GM18870 (cell line): ENCODE results near the gene CDK9.

Source experiments
- ATAC-seq: cut with Tn5 transposase; IDR thresholded peaks from one replicate; pipeline ENCODE4 v1.9.1; 2021; ENCODE audit warnings: moderate library complexity; ENCODE audit not compliant: unreplicated experiment

The CDK9 gene

DNA sequence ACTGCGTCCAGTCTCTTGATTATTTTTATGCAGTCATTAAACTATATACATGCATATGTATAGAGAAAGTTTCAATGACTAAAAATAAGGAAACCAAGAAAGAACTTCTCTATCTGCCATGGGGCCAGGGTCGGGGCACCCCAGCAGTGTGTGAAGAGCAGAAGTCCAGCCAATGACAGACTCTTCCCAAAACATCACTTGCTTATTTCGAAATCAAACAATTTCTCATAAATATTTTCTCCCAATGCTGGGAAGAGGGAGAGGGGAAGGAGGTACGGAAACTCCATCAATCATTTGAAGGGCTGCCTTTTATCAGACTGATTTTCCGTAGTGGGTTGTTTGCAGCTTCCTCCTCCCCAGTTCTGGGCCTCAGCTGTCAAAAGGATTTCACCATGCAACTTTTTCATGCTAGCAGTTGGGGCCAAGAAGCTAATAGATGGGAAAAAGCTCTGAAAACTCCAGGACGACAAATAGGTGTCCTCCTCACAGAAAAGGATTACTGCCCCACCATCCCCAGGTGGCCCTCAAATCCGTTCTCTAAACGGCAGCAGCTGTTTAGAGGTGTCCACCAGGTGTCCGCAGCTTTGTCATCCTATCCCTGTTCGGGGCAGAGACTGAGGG is 16.2 kb downstream of the CDK9 start:
- ATAC-seq, result no peak

DNA sequence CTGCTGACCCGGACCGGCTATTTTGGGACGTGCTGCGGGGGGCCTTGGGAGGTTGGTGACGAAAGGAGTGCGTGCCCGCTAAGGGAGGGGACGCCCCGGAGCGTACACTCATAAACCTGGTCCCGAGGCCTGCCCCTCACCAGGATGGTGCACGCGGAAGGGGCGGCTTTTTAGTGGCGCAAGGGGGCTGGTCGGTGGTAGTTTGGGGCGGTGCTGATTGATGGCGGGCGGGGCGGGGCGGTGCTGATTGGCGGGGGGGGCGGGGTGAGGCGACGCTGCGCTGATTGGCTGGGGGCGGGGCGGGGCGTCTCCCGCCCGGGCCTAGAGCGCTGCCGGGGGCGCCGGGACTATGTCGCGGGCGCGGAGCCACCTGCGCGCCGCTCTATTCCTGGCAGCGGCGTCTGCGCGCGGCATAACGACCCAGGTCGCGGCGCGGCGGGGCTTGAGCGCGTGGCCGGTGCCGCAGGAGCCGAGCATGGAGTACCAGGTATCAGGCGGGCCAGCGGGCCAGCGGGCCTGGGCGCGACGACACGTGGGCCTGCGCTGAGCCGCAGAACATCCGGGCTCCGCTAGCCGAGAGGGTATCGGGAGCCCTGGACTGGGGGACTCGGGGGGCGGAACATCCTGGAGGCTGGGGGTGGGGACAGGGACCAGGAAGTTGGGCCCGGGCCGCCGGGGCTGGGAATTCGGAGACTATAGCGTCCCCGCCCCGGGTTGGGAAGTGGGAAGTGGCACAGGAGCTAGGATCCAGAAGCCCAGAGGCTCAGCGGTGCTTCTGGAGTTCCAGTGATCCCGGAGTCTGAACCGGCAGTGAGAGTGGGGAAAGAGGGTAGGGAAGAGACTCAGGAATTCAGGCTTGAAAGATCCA is 17.0 kb downstream of the CDK9 start, which contains the start of gene FPGS:
FPGS (plus strand) TSS at position 307 of the 868 bp plus-strand sequence; CDS start at position 350, 43 bp downstream.
- peak; percentile 45 for ATAC-seq

DNA sequence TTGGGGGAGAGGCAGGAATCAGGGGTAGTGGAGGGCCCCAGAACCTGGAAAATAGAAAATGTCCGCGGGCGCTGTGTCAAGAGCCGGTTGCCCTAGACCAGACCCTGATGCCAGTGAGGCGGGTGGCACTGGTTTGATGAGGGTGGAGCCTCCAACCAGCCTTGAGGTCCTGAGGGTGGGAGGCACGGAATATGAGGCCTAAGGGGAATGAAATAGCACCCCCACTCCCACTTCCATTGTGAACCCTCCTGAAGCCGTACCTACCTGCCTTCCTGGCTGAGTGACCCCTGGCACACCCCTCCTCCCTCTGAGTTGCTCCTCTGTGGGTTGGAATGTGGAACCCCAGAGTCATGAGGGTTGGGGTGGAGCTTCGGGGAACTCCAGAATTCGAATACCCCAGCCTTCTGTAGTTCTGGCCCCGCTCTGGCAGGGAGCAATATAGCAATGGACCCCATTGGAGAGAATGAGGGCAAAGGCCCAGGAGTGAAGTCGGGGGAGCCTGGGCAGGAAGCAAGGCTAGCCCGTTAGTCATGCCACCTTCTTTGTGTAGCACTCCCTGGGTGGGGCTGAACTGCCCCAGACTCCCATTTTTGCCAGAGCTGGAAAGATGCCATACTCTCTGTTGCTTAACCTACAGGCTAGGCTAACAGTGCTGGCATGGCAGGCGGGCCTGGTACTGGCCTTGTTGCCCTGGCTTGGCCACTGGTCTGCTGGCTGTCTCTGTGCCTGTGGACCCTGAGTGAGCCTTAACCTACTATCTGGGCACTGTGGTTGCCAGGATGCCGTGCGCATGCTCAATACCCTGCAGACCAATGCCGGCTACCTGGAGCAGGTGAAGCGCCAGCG is 17.9 kb downstream of the CDK9 start:
- no peak for ATAC-seq

DNA sequence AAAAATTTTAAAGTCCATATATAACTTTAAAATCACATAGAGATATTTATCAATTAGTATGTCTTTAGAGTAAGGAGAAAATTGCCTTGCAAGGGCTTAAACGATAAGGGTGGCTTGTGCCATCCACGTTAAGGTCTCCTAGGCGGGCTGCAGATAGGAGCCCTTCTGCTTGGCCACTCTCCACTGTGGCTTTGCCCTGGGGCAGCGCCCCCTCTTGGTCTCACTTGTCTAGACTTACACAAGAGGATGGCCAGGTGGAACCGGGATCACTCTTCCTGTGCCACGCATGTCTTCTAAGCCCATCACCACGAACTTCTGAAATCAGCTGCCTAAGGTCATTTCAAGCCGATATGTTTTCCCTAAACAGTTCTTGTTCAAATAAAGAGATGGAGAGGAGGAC is 19.8 kb downstream of the CDK9 start:
- ATAC-seq, result no peak

DNA sequence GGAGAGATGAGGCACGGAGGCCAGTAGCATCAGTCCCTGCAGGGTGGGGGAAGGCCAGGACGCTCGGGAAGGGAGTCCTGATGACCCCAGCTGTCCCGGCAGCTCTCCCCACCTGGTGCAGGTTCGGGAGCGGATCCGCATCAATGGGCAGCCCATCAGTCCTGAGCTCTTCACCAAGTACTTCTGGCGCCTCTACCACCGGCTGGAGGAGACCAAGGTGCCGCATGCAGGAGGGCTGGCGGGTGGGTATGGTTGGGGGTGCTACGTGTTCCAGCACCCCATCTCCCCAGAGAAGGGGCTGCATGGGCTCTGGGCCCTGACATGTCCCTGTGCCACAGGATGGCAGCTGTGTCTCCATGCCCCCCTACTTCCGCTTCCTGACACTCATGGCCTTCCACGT is 21.0 kb downstream of the CDK9 start:
- ATAC-seq, result no peak

DNA sequence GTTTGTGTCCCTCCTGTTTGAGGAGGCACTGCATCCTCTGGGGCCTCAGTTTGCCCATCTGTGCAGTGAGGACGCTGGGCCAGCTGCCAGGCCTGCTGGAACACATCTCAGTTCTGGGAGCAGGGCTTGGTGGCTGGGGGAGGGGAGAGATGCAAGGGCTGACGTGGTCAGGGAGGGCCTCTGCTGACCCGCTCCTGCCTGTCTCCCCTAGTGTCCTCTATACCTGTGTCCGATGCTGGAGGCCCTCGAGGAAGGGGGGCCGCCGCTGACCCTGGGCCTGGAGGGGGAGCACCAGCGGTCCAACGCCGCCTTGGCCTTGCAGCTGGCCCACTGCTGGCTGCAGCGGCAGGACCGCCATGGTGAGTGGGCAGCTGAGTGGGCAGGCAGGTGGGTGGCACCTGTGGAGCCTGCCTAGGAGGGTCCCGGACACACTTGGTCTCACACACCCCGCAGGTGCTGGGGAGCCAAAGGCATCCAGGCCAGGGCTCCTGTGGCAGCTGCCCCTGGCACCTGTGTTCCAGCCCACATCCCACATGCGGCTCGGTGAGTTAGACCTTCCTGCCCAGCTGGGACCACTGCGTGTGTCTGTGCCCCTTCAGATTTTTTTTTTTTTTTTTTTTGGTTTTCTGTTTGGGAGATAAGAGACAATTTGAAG is 22.6 kb downstream of the CDK9 start:
- no peak for ATAC-seq

DNA sequence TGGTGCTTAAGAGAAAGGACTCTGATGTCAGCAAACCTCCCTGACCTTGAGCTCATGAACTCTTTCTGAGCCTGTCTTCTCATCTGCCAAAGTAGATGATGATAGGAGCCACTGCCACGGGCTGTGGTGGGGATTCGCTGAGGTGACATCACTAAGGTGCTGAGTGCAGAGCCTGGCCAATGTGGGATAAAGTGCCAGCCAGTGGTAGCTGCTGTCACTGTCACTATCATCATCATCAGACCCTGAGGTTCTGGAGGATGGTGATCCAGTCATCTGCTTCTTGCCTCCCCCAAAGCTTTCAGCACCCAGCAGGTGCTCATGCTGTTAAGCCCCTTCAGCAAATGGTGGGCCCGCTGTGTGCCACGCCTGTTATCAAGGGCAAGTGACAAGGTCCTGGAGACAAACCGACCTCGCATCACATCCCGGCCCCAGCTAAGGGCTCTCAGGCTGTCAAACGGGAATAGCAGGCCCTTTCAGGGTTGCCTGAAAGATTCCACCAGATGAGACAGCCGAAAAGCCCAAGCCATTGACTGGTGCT is 23.2 kb downstream of the CDK9 start:
- ATAC-seq, result no peak

DNA sequence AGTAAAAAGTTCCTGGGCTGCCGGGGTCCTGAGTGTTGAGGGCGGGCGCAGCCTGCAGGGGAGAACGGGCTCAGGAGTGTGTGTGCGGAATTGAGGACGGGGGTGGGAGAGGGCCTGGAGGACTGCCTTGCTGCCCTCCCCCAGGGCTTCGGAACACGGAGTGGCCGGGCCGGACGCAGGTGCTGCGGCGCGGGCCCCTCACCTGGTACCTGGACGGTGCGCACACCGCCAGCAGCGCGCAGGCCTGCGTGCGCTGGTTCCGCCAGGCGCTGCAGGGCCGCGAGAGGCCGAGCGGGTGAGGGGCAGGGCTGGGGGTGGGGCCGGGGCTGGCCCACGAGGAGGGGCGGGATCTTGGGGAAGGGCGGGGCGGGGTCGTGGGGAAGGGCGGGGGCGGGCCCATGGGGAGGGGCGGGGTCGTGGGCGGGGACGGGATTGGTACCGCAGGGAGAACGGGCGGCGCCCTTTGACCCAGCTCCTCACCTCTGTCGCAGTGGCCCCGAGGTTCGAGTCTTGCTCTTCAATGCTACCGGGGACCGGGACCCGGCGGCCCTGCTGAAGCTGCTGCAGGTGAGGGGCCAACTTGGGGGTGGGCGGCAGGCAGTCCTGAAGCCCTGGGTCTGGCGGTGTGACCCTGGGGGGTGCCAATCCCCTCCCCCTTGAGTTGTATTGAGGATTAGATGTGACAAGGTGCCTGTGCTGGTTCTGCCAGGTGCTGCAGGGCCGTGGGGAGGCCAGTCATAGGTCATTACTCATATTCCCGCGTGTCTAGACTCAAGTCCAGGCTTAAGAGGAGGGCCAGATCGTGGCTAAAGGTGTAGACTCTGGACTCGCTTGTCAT is 23.9 kb downstream of the CDK9 start:
- no peak for ATAC-seq

DNA sequence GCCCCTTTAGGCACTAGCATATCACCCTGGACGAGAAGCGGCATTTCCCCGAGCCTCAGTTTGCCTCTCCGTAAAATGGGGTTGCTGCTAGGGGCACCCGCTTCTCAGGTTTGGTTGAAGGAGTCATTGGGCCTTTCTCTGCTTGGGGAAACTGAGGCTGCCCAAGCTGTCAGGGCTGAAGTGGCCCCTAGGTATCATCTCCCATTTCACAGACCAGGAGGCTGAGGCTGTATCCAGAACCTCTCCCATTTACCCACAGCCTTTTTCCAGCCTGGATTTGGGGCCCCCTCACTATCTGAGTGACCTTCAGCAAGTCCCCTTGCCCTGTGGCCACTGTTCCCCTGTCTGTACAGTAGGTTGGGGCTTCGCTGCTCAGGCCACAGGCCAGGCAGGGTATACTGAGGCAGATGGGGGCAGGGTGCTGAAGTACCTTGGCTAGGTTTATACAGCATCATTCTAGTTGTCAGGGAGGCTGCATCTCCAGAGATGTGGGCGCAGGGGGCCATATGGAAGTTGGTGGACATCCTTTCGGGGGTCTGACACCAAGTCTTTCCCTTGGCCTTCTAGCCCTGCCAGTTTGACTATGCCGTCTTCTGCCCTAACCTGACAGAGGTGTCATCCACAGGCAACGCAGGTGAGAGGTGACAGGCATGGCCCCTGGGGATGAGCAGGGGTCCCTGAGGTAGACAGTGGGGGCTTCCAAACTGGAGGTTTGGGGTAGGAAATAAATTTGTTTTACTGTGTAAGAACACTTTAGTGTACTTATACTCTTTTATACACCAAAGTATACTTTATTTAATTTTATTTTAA is 24.7 kb downstream of the CDK9 start:
- ATAC-seq, result no peak

DNA sequence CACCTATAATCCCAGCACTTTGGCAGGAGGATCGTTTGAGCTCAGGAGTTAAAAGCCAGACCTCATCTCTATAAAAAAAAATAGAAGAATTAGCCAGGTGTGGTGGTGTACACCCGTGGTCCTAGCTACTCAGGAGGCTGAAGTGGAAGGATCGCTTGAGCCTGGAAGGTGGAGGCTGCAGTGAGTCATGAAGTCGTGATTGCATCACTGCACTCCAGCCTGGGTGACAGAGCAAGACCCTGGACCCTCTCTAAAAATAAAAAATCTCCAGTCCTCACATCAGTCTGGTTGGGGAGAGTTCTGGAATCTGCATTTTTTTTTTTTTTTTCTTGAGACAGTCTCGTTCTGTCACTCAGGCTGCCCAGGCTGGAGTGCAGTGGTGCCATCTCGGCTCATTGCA is 26.2 kb downstream of the CDK9 start:
- no peak for ATAC-seq

DNA sequence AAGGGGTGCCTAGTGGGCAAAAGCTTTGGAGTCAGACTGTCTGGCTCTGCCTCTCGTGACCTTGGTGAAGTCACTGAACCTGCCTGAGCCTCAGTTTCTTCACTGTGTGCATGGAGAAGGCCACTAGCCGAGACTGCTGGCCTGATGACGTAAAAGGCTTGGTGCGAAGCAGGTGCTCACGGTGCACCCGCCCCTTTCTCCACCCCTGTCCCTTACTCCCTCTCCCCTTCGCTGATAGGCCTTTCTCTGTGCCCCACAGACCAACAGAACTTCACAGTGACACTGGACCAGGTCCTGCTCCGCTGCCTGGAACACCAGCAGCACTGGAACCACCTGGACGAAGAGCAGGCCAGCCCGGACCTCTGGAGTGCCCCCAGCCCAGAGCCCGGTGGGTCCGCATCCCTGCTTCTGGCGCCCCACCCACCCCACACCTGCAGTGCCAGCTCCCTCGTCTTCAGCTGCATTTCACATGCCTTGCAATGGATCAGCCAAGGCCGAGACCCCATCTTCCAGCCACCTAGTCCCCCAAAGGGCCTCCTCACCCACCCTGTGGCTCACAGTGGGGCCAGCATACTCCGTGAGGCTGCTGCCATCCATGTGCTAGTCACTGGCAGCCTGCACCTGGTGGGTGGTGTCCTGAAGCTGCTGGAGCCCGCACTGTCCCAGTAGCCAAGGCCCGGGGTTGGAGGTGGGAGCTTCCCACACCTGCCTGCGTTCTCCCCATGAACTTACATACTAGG is 27.3 kb downstream of the CDK9 start:
- no peak for ATAC-seq

DNA sequence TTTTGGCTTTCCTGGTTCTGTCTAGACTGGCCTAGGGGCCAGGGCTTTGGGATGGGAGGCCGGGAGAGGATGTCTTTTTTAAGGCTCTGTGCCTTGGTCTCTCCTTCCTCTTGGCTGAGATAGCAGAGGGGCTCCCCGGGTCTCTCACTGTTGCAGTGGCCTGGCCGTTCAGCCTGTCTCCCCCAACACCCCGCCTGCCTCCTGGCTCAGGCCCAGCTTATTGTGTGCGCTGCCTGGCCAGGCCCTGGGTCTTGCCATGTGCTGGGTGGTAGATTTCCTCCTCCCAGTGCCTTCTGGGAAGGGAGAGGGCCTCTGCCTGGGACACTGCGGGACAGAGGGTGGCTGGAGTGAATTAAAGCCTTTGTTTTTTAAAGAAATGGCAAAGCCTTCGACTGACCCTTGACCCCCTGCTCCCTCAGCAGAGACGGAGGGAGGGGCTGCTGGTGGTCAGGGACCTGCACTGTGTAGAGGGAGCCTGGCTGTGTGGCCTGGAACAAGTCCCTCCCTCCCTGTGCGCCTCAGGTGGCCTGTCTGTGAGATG is 27.9 kb downstream of the CDK9 start:
- no peak for ATAC-seq

DNA sequence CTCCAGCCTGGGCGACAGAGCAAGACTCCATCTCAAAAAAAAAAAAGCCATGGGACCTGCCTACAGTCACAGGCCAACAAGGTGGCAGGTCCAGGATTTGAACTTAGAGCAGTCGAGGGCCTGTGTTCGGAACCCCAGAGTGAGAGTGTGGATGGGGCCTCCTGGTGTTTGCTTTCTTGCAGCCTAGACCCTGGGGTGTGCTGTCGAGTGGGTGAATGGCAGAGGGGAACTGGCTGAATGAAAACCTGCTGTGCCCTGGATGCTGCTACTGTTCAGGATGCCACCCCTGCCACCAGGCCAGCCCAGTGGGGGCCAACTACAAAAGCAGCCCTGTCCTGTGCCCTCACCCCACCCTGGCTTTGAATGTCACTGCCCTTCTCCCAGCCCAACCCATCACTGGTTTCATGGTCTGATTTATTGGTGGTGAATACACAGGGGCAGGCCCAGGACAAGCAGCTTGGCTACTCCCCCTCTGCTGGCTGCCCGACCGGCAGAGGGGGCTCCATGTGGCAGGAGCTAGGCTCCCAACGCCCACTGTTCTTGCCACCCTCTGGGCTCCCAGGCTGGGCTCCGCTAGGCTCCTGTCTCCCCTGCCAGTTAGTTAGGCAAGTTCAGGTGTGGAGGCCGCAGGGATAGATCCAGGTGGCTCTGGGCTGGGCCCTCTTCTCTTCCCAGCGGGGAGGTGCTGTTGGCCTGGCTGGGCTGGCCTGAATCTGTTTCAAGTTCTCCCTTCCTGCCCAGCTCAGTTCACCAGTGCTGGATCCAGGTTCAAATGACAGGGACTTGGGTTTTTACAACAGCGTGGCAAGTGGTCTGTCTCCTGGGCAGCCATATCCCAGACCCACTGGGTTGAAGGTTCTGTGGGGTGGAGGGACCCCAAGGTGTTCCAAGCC is 29.0 kb downstream of the CDK9 start:
- ATAC-seq, result no peak

DNA sequence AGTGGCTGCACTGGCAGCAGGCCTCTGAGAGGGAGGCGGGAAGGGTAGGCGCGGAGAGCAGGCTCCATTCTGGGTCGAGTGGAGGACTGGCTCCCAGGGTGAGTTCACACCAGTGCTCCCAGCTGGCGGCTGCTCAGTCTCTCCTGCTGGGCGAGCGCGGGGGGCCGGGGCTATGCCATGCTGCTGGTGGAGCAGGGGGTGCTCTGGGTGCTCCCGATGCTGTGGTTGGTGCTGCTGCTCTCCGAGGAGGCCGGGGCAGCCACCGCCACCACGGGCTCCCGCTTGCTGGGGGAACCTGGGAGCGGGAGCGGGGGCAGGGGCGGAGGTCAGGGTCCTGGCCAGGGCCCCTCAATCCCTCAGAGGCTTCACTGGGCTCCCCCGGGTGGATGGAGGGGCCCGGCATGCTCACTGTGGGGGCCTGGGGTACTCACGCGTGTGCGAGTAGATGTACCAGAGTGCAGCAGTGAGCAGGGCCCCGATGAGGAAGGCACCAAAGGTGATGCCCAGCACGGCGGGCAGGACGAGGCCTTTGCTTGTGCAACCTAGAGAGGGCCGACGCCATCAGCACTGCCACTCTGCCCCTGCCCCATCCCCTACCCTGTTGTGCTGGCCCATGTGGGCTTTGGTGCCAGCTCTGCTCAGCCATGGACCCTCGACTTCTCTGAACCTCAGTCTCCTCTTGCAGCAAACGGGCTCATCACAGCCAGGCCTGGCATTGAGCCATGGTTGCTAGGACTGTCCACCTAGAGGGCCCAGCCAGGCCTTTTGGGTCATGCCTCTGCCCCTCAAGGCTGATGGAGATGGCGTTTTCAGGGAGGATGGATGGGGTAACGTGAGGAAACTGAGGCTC is 29.9 kb downstream of the CDK9 start:
- ATAC-seq, result no peak

DNA sequence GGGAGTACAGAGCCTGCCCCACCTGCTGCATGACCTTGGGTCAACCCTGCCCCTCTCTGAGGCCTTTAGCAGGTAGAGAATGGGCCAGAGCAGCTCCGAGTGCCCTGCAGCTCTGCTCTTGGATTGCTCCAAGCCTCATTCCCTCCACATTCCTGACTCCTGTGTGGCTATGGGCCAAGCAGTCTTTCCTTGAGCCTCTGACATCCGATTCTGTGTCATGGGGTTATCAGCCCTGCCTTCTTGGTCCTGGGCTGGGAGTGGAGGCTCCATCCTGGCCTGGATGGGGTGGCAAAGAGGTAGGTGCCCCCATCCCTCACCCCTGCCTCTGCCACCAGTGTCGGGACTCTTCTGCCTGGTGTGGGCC is 30.5 kb downstream of the CDK9 start:
- no peak for ATAC-seq

DNA sequence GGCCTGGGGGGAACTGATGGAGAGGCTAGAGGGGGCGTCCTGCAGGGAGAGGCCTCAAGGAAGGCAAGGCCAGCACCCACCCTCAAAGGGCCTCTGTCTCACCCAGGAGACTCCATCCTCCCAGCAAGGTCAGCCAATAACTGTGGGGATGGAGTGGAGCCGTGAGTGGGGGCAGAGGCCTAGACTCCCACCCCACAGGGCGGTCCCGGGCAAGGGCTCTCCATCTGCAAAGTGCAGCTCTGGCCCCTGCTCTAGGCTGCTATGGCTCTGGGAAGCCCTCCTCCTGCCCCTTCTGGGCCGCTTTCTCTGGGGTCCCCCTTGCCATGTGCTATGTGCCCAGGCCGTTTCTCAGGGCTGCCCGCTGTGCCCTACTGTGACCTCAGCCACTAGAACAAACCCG is 30.9 kb downstream of the CDK9 start:
- ATAC-seq, result no peak
